ENCODE results near the gene ADPRHL1.
A peak's percentile ranks its signal among the peaks of the same experiment; 100 is the strongest.
"Not testable (repeated sequence)": the region's sequence is repeated elsewhere in the genome, so short reads cannot be mapped to it uniquely, and the experiment has no call there.

The ADPRHL1 gene

DNA sequence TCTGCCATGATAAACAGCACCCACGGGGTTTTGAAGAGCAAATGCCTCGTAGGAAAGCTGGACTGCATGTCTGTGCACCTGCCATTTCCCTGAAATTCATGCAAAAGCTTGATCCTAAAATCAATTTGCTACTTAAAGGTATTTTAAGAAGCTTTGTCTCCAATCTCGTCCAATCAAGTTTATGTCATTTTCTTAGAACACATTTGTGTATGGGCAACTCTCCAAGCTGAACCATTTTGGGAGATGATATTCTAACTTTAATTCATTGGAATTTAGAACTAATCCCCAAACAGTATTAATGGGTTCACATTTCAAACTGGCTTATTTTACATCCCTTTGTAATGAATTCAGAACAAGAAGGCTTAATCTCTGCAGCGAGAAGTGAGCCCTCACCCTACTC, 822 bp downstream of the ADPRHL1 start:
- no peak for DNase-seq

- DNase-seq = no peak
Measured at GRCh38 chr13:113451951-113452421, 1.3 kb downstream of the ADPRHL1 start.

DNA sequence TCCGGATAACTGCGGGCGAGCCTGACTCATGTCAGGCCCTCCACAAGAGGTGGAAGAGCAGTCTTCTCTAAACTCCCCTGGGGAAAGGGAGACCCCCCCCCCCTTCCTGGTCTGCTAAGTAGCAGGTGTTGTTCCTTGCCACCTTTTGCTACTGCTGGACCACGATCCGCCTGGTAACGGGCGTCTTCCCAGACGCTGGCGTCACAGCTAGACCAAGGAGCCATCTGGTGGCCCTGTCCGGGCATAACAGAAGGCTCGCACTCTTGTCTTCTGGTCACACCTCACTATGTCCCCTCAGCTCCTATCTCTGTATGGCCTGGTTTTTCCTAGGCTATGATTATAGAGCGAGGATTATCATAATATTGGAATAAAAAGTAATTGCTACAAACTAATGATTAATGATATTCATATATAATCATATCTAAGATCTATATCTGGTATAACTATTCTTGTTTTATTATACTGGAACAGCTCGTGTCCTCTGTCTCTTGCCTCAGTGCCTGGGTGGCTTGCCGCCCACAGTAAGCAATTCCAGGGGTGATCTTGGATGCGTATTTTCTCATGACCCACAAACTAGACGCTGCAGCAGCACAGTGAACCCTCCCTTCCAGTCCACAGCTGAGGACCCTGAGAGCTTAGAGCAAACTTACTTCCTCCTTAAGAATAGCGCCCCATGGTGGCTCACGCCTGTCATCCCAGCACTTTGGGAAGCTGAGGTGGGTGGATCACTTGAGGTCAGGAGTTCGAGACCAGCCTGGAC, 2.2 kb downstream of the ADPRHL1 start:
- DNase-seq = peak; percentile 54

- DNase-seq = not testable (repeated sequence)
Measured at GRCh38 chr13:113450348-113450744, 2.9 kb downstream of the ADPRHL1 start.

DNA sequence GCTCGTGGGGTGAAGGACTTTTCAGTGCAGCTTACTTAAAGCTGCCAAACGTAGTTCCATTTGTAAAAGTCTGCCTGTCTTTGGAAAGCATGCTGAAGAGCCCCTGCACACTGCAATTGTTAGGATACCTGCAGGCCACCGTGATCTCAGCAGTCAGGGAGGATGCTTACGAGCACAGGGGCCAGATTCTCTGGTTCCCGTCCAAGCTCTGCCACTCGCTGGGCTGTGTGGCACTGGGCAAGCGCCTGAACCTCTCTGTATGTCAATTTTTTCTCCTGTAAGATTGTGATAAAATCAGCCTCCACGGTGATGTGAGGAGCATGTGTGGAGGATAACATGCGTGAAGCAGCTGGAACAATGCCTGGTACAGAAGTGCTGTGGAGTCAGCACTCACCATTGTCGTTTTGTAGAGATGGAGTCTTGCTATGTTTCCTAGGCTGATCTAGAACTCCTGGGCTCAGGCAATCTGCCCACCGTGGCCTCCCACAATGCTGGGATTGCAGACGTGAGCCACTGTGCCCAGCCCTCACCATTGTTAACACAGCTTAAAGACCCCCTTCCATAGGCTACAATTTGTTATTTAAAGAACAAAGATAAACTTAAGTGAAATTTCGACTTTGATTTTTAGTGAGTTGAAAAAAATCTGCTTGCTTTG, 3.5 kb downstream of the ADPRHL1 start:
- no peak for DNase-seq

DNA sequence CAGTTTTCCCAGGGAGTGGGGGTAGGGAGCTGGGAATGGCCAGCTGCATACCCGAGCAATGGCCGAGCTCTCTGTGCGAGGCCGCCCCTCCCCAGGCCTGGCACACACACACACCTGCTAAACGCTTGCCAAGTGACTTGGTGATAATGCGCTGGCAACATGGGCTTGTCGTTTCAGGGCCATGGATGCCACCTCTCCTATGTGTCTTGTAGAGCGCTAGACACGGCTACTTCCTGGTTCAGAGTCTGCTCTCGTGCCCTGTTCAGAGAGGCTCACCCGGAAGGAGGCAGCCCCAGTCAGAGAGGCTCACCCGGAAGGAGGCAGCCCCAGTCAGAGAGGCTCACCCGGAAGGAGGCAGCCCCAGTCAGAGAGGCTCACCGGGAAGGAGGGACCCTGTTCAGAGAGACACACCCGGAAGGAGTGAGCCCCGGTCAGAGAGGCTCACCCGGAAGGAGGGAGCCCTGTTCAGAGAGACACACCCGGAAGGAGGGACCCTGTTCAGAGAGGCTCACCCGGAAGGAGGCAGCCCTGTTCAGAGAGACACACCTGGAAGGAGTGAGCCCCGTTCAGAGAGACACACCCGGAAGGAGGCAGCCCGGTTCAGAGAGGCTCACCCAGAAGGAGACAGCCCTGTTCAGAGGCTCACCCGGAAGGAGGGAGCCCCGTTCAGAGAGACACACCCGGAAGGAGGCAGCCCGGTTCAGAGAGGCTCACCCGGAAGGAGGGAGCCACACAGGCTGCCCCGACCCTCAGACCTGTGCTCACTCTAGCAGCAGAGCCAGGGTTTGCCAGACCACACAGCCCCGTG, 4.2 kb downstream of the ADPRHL1 start:
- peak; percentile 22 for DNase-seq

DNA sequence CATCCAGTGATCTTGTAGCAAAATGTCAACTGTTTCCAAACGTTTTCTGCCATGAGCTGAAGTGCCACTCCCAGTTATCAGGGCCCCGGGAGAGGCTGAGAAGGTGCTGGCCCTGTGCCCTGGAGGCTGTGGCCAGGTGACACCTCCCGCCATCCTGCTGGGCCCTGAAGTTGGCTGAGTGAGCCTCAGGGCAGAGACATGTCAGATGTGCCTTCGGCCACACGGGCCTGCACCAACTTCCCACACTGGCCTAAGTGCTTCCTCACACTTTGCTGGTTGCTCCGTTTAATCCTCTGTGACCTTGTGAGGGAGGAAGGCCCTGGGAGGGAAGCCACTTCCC, 4.8 kb downstream of the ADPRHL1 start:
- peak; percentile 7 for DNase-seq

- no peak for DNase-seq
Measured at GRCh38 chr13:113447596-113447995, 5.7 kb downstream of the ADPRHL1 start.

DNA sequence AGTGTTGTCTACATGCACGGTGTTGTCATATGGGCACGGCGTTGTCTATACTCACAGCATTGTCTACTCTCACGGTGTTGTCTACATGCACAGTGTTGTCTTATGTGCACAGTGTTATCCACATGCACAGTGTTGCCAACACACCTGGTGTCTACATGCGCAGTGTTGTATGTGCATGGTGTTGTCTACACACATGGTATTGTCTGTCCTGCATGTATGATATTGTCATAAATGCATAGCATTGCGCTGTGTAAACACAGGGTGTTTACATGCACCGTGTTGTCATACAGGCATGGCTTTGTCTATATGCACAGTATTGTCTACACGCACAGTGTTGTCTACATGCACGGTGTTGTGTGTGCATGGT, 6.8 kb downstream of the ADPRHL1 start:
- no peak for DNase-seq

DNA sequence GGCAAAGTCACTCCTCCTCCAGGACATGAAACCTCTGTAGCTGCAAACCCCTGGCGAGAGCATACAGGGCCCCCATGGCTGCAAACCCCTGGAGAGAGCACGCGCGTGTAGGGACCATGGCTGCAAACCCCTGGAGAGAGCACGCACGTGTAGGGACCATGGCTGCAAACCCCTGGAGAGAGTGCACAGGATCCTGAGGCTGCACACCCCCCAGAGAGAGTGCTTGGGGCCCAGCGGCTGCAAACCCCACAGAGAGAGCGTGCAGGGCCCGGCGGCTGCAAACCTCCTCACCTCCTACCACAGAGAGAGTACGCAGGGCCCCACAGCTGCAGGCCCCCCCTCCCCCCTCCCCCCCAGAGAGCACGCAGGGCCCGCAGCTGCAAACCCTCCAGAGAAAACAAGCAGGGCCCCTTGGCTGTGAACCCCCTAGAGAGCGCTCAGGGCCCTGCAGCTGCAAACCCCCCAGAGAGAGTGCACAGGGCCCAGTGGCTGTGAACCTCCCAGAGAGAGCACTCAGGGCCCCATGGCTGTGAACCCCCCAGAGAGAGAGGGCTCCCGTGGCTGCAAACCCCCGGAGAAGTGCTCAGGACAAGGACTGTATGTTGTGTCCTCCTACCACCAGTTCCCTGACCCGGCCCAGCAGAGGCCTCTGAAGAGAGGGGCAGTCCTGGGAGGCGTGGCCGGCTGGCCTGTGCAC, 7.3 kb downstream of the ADPRHL1 start:
- no peak for DNase-seq

- no peak for DNase-seq
Measured at GRCh38 chr13:113443991-113444390, 9.3 kb downstream of the ADPRHL1 start.

GRCh38 chr13:113442985-113443362, 10.3 kb downstream of the ADPRHL1 start:
- DNase-seq = no peak

DNA sequence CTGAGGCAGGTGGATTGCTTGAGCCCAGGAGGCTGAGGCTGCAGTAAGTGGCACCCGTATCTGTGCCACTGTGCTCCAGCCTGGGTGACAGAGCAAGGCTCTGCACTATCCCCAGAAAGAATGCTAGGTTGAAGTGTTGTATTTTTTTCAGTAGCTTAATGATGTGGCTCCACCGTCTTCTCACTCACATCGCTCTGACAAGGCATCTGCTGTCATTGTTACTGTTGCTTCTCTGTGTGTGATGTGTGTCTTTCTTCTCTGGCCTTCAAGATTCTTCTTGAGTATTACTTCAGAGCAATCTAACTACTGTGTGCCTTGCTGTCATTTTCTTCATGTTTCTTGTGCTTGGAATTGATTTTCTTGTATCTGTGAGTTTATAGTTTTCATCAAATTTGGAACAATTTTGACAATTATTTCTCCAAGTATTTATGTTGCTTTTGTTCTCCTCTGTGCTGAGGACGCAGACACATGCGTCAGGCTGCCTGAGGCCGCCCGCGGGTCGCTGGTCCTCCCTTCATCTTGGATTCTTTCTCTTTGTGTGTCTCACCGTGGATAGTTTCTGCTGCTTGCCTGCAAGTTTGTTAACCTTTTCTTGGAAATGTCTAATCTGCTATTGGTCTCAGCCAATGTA, 10.8 kb downstream of the ADPRHL1 start:
- no peak for DNase-seq

DNA sequence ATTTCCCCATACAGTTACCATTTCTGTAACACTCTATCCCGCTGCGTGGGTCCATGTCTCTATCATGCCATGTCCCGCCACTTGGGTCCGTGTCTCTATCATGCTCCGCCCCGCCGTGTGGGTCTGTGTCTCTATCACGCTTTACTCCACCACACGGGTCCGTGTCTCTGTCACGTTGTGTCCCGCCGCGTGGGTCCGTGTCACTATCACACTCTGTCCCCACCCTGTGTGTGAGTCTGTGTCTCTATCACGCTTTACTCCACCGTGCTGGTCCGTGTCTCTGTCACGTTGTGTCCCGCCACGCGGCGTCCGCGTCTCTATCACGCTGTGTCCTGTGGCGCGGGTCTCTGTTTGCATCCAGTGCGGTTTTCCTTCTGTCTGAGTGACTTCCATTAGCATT, 11.6 kb downstream of the ADPRHL1 start:
- no peak for DNase-seq

GRCh38 chr13:113437408-113438010, 15.8 kb downstream of the ADPRHL1 start:
- peak; percentile 18 for DNase-seq

DNA sequence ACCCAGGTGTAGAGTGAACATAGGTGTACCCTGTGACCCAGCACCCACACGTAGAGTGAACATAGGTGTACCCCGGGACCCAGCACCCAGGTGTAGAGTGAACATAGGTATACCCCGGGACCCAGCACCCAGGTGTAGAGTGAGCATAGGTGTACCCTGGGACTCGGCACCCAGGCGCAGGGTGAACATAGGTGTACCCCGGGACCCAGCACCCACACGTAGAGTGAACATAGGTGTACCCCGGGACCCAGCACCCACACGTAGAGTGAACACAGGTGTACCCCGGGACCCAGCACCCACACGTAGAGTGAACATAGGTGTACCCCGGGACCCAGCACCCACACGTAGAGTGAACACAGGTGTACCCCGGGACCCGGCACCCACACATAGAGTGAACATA, 16.4 kb downstream of the ADPRHL1 start:
- not testable (repeated sequence) for DNase-seq

DNA sequence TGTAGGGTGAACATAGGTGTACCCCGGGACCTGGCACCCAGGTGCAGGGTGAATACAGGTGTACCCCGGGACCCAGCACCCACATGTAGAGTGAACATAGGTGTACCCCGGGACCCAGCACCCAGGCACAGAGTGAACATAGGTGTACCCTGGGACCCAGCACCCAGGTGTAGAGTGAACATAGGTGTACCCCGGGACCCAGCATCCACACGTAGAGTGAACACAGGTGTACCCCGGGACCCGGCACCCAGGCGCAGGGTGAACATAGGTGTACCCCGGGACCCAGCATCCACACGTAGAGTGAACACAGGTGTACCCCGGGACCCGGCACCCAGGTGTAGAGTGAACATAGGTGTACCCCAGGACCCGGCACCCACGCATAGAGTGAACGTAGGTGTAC, 17.4 kb downstream of the ADPRHL1 start:
- DNase-seq = not testable (repeated sequence)

DNA sequence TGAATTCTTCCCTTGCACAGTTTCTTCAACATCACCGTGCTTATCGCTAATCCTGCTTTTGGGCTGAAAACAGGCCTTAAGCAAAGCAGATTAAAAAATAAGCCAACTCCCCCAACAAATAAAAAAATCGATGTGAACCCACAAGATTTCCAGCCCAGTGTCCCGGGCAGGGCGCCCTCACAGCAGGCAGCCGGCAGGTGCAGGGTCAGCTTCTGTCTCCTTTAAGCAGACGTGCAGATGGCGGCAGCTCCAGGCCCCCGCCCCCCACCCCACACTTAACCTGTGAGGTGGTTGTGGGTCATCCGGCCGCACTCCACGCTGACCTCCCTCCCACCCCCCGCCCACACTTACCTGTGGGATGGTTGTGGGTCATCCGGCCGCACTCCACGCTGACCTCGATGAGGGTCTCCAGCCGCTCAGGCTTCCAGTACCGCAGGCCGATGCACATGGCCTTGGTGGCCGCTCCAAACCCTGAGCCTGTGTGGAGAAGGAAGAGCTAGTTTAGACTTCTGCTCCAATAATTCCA, 19.8 kb downstream of the ADPRHL1 start:
- no peak for DNase-seq

GRCh38 chr13:113432506-113433270, 20.6 kb downstream of the ADPRHL1 start:
- no peak for DNase-seq

- DNase-seq = no peak
Measured at GRCh38 chr13:113431171-113431570, 22.1 kb downstream of the ADPRHL1 start.
